OCI-LY3 (cell line): ENCODE measurements around the gene SORL1.

Experiments used
- CTCF ChIP-seq: fragments of 200-600, 300-600 bp; sonication (generic); IDR thresholded peaks from 2 replicates; pipeline ENCODE4 v1.5.1; 2014; ENCODE audit warnings: antibody characterized with exemption, low read length, low read depth
- EZH2phosphoT487 ChIP-seq: fragments of 200-600 bp; shearing (Covaris generic); IDR thresholded peaks from 2 replicates; pipeline ENCODE4 v1.6.1; 2018; ENCODE audit warnings: antibody characterized with exemption, mixed run types, low read depth

DNA sequence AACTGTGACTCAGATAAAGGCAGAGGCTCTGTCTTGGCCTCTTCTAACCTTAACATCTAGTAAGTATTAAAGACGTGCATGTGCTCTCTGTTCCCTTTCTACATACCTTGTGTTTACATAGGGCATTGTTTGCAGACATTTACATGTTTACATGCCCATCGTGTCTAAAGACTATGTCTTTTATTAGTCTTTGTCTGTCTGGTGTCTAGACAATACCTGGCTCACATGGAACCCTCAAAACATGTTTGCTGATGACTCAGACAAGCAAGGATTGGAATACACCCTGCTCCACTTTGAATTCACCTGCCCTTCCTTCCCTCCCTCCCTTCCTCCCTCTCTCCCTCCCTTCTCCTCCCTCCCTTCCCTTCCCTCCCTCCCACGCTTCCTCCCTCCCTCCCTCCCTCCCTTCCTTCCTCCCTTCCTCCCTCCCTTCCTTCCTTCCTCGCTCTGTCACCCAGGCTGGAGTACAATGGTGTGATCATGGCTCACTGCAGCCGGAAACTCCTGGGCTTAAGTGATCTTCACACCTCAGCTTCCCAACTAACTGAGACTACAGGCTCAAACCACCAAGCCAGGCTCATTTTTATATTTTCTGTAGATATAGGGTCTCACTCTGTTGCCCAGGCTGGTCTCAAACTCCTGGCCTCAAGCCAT, 24.4 kb downstream of the SORL1 start:
- TF ChIP-seq CTCF: no peak
- no peak for TF ChIP-seq EZH2phosphoT487
